Activated CD4-positive, alpha-beta memory T cell treated with anti-CD3 and anti-CD28 coated beads for 36 hours (primary cell): ENCODE data around the gene GSTM4. TPM values are rescaled to one million over a fixed set of nuclear protein-coding genes. Genes with fewer than 3 reads are reported as not detected.
A peak's percentile ranks its signal among the peaks of the same experiment; 100 is the strongest.

Experiments
- CTCF ChIA-PET: fragments of 350-600 bp; sonication (Branson Sonifier 250); formaldehyde crosslinking; loops from one replicate; lab custom pipeline; 2021; ENCODE audit warnings: antibody characterized with exemption, inconsistent platforms; lab: Charles Lee
- POLR2A ChIA-PET: fragments of 350-600 bp; sonication (Branson Sonifier 250); formaldehyde crosslinking; loops from one replicate; lab custom pipeline; 2021; ENCODE audit warnings: antibody characterized with exemption; lab: Charles Lee
- DNase-seq: peaks from one replicate; pipeline ENCODE4 v3.0.0-alpha.2; 2020
- H3K27ac Mint-ChIP-seq: one replicate; pipeline ENCODE4 v1.8.0; 2021; ENCODE audit warnings: mixed read lengths
- H3K27me3 Mint-ChIP-seq: one replicate; pipeline ENCODE4 v1.8.0; 2021; ENCODE audit warnings: mixed read lengths
- H3K36me3 Mint-ChIP-seq: one replicate; pipeline ENCODE4 v1.8.0; 2021; ENCODE audit warnings: mixed read lengths
- H3K4me1 Mint-ChIP-seq: one replicate; pipeline ENCODE4 v1.8.0; 2021; ENCODE audit warnings: low read depth, mixed read lengths
- H3K4me3 Mint-ChIP-seq: one replicate; pipeline ENCODE4 v1.8.0; 2021; ENCODE audit warnings: mild to moderate bottlenecking, mixed read lengths
- H3K9me3 Mint-ChIP-seq: one replicate; pipeline ENCODE4 v1.8.0; 2021; ENCODE audit warnings: mixed read lengths
- intact Hi-C: fragments of 100-400 bp; cut with micrococcal nuclease; formaldehyde crosslinking; loops from one replicate; pipeline ENCODE4 v1.15.1; 2023
- total RNA-seq, 2 experiments: library from RNA; stranded (reverse); gene quantifications; one replicate each; pipeline ENCODE4 v1.2.3, GENCODE V29; 2021

The GSTM4 gene
- total RNA-seq, 2 experiments from 2014 or later: 8.2 to 12.0 TPM

- no peaks in the 10 kb centered on the region for H3K27me3 Mint-ChIP-seq
- H3K4me3 Mint-ChIP-seq: no peak overlapping the region
- DNase-seq: no peak
- POLR2A ChIA-PET: interaction anchor here (1.2 to 1.8 kb wide), 2 partner anchors 93 to 95 kb away, joined by 6 to 10 read pairs; partner anchors contain the start of gene GNAI3
- peaks cover 3% of the 10 kb centered on the region for H3K4me1 Mint-ChIP-seq
- no peak overlapping the region for H3K27ac Mint-ChIP-seq
- no peaks in the 10 kb centered on the region for H3K9me3 Mint-ChIP-seq
- intact Hi-C loops: no loop called here
- H3K36me3 Mint-ChIP-seq: no peaks in the 10 kb centered on the region
- CTCF ChIA-PET: interaction anchor here (0.6 to 10.9 kb wide), 45 partner anchors 10 to 528 kb away, joined by 3 to 242 read pairs (median 9); partner anchors contain the start of genes AHCYL1, AMPD2, GNAI3 and GNAT2
Measured at GRCh38 chr1:109641078-109641740, 14.7 kb upstream of the GSTM4 start.

- H3K36me3 Mint-ChIP-seq: no peaks in the 10 kb centered on the region
- no peaks in the 10 kb centered on the region for H3K9me3 Mint-ChIP-seq
- ChIA-PET CTCF (interaction anchor here (1.5 to 10.9 kb wide), 14 partner anchors 9 to 527 kb away, joined by 4 to 242 read pairs (median 40); partner anchors contain the start of genes AHCYL1, GNAI3, GPR61 and GSTM4), POLR2A (no interaction called here)
- no peak for DNase-seq
- H3K4me3 Mint-ChIP-seq: no peak overlapping the region
- H3K27me3 Mint-ChIP-seq: no peaks in the 10 kb centered on the region
- no peak overlapping the region for H3K27ac Mint-ChIP-seq
- peaks cover 3% of the 10 kb centered on the region for H3K4me1 Mint-ChIP-seq
- intact Hi-C loops: no loop called here
Measured at GRCh38 chr1:109641861-109642260, 14.0 kb upstream of the GSTM4 start.

- no peak for DNase-seq
- ChIA-PET CTCF (interaction anchor here (0.7 to 10.9 kb wide), 9 partner anchors 8 to 342 kb away, joined by 3 to 242 read pairs (median 6); partner anchors contain the start of genes AHCYL1 and GNAI3), POLR2A (no interaction called here)
- intact Hi-C loops: loop anchor here (1.0 kb wide), 2 partner anchors 131 to 342 kb away; partner anchors contain the start of gene AHCYL1
- Mint-ChIP-seq H3K36me3 (no peaks in the 10 kb centered on the region), H3K27ac (no peak overlapping the region), H3K4me3 (no peak overlapping the region), H3K27me3 (no peaks in the 10 kb centered on the region), H3K4me1 (peaks cover 3% of the 10 kb centered on the region), H3K9me3 (no peaks in the 10 kb centered on the region)
Measured at GRCh38 chr1:109642626-109643025, 13.3 kb upstream of the GSTM4 start.

- CTCF ChIA-PET: interaction anchor here (0.7 to 10.9 kb wide), 10 partner anchors 7 to 341 kb away, joined by 3 to 242 read pairs (median 6); partner anchors contain the start of genes AHCYL1 and GNAI3
- no peaks in the 10 kb centered on the region for H3K36me3 Mint-ChIP-seq
- H3K9me3 Mint-ChIP-seq: no peaks in the 10 kb centered on the region
- peak; percentile 93 for DNase-seq
- H3K4me3 Mint-ChIP-seq: no peak overlapping the region
- POLR2A ChIA-PET: no interaction called here
- peaks cover 3% of the 10 kb centered on the region for H3K4me1 Mint-ChIP-seq
- intact Hi-C loops: loop anchor here (1.0 kb wide), 2 partner anchors 130 to 341 kb away; partner anchors contain the start of gene AHCYL1
- H3K27ac Mint-ChIP-seq: no peak overlapping the region
- no peaks in the 10 kb centered on the region for H3K27me3 Mint-ChIP-seq
Measured at GRCh38 chr1:109643385-109644230, 12.3 kb upstream of the GSTM4 start.

GRCh38 chr1:109644670-109645069 lies 11.2 kb upstream of the GSTM4 start:
- CTCF ChIA-PET: interaction anchor here (0.7 to 10.7 kb wide), 5 partner anchors 6 to 339 kb away, joined by 4 to 242 read pairs (median 10); partner anchors contain the start of gene AHCYL1
- Mint-ChIP-seq H3K4me3 (no peak overlapping the region), H3K9me3 (no peaks in the 10 kb centered on the region), H3K27ac (no peak overlapping the region), H3K27me3 (no peaks in the 10 kb centered on the region), H3K4me1 (peaks cover 3% of the 10 kb centered on the region), H3K36me3 (no peaks in the 10 kb centered on the region)
- DNase-seq: no peak
- intact Hi-C loops: no loop called here
- POLR2A ChIA-PET: no interaction called here

GRCh38 chr1:109649491-109649914 lies 6.4 kb upstream of the GSTM4 start:
- Mint-ChIP-seq H3K27ac (no peak overlapping the region), H3K4me1 (no peaks in the 10 kb centered on the region), H3K9me3 (no peaks in the 10 kb centered on the region), H3K27me3 (peaks cover 9% of the 10 kb centered on the region), H3K36me3 (no peaks in the 10 kb centered on the region), H3K4me3 (no peak overlapping the region)
- ChIA-PET POLR2A (no interaction called here), CTCF (interaction anchor here (1.0 to 5.4 kb wide), 8 partner anchors 8 to 425 kb away, joined by 3 to 115 read pairs (median 6); partner anchors contain the start of genes AHCYL1 and GNAI3)
- intact Hi-C loops: no loop called here
- no peak for DNase-seq

- Mint-ChIP-seq H3K4me3 (no peak overlapping the region), H3K9me3 (no peaks in the 10 kb centered on the region), H3K27ac (no peak overlapping the region), H3K27me3 (peaks cover 12% of the 10 kb centered on the region), H3K36me3 (no peaks in the 10 kb centered on the region), H3K4me1 (peaks cover 8% of the 10 kb centered on the region)
- DNase-seq: no peak
- intact Hi-C loops: no loop called here
- ChIA-PET POLR2A (no interaction called here), CTCF (interaction anchor here (1.0 to 5.4 kb wide), 8 partner anchors 9 to 334 kb away, joined by 3 to 115 read pairs (median 7); partner anchors contain the start of genes AHCYL1 and GNAI3)
Measured at GRCh38 chr1:109650609-109651008, 5.3 kb upstream of the GSTM4 start.

GRCh38 chr1:109652402-109652801 lies 3.5 kb upstream of the GSTM4 start:
- CTCF ChIA-PET: interaction anchor here (0.9 to 5.4 kb wide), 4 partner anchors 11 to 333 kb away, joined by 3 to 115 read pairs (median 16); partner anchors contain the start of gene AHCYL1
- no peaks in the 10 kb centered on the region for H3K9me3 Mint-ChIP-seq
- H3K27ac Mint-ChIP-seq: no peak overlapping the region
- intact Hi-C loops: no loop called here
- POLR2A ChIA-PET: no interaction called here
- no peak overlapping the region for H3K4me3 Mint-ChIP-seq
- H3K27me3 Mint-ChIP-seq: peaks cover 12% of the 10 kb centered on the region
- no peak for DNase-seq
- no peaks in the 10 kb centered on the region for H3K36me3 Mint-ChIP-seq
- H3K4me1 Mint-ChIP-seq: peaks cover 12% of the 10 kb centered on the region

GRCh38 chr1:109653306-109653705 lies 2.6 kb upstream of the GSTM4 start:
- Mint-ChIP-seq H3K4me1 (peaks cover 12% of the 10 kb centered on the region), H3K27ac (no peak overlapping the region), H3K27me3 (peaks cover 12% of the 10 kb centered on the region), H3K4me3 (no peak overlapping the region), H3K36me3 (no peaks in the 10 kb centered on the region), H3K9me3 (no peaks in the 10 kb centered on the region)
- intact Hi-C loops: no loop called here
- no peak for DNase-seq
- ChIA-PET POLR2A (no interaction called here), CTCF (interaction anchor here (4.9 to 5.4 kb wide), 2 partner anchors 12 to 331 kb away, joined by 26 to 115 read pairs; partner anchors contain the start of gene AHCYL1)

GRCh38 chr1:109654519-109654918 lies 1.4 kb upstream of the GSTM4 start:
- peaks cover 12% of the 10 kb centered on the region for H3K27me3 Mint-ChIP-seq
- ChIA-PET CTCF (interaction anchor here (2.6 to 8.4 kb wide), 2 partner anchors 15 to 330 kb away, joined by 13 to 71 read pairs; partner anchors contain the start of gene AHCYL1), POLR2A (interaction anchor here (1.7 kb wide), 1 partner anchor 35 kb away, joined by 4 read pairs; the partner anchor contains the start of genes AMPD2 and GNAT2)
- H3K9me3 Mint-ChIP-seq: no peaks in the 10 kb centered on the region
- H3K36me3 Mint-ChIP-seq: no peaks in the 10 kb centered on the region
- intact Hi-C loops: no loop called here
- no peak overlapping the region for H3K27ac Mint-ChIP-seq
- no peak for DNase-seq
- H3K4me3 Mint-ChIP-seq: no peak overlapping the region
- peaks cover 12% of the 10 kb centered on the region for H3K4me1 Mint-ChIP-seq

GRCh38 chr1:109657395-109657794 lies 1.5 kb downstream of the GSTM4 start:
- no peaks in the 10 kb centered on the region for H3K9me3 Mint-ChIP-seq
- intact Hi-C loops: no loop called here
- H3K27ac Mint-ChIP-seq: no peak overlapping the region
- no peak for DNase-seq
- CTCF ChIA-PET: interaction anchor here (1.0 to 8.4 kb wide), 2 partner anchors 18 to 125 kb away, joined by 3 to 71 read pairs; no protein-coding TSS in a partner anchor
- POLR2A ChIA-PET: no interaction called here
- H3K36me3 Mint-ChIP-seq: no peaks in the 10 kb centered on the region
- peaks cover 12% of the 10 kb centered on the region for H3K4me1 Mint-ChIP-seq
- H3K27me3 Mint-ChIP-seq: peaks cover 8% of the 10 kb centered on the region
- H3K4me3 Mint-ChIP-seq: no peak overlapping the region
